SK-N-SH treated with all-trans-retinoic acid at 6 μM for 48 hours (cell line): ENCODE results near the gene SLC35G4.

Experiments
- ATAC-seq: fragments of 200-7000 bp; cut with Tn5 transposase; 3 replicates; pipeline ENCODE4 v1.9.1; 2020; ENCODE audit warnings: mild to moderate bottlenecking, moderate library complexity
- ARNTL ChIP-seq: fragments of 450-650 bp; formaldehyde crosslinking; IDR thresholded peaks from 2 replicates; pipeline ENCODE4 v1.5.0; 2020; ENCODE audit warnings: low read depth, mild to moderate bottlenecking, moderate library complexity, borderline replicate concordance
- BACH2 ChIP-seq: fragments of 250-450 bp; sonication (Bioruptor Pico); IDR thresholded peaks from 2 replicates; pipeline ENCODE4 v1.9.0; 2021; ENCODE audit warnings: mild to moderate bottlenecking, borderline replicate concordance
- CSRNP3 ChIP-seq: fragments of 250-450 bp; sonication (Bioruptor Pico); IDR thresholded peaks from 2 replicates; pipeline ENCODE4 v1.5.1; 2021; ENCODE audit warnings: mild to moderate bottlenecking, moderate library complexity
- ESRRG ChIP-seq: fragments of 250-450 bp; sonication (Bioruptor Pico); IDR thresholded peaks from 2 replicates; pipeline ENCODE4 v1.6.1; 2021; ENCODE audit warnings: mild to moderate bottlenecking
- GLIS3 ChIP-seq: fragments of 250-450 bp; sonication (Bioruptor Pico); IDR thresholded peaks from 2 replicates; pipeline ENCODE4 v1.5.0; 2020; ENCODE audit warnings: mild to moderate bottlenecking, moderate library complexity
- PATZ1 ChIP-seq: fragments of 250-450 bp; sonication (Bioruptor Pico); IDR thresholded peaks from 2 replicates; pipeline ENCODE4 v1.8.0; 2020; ENCODE audit warnings: mild to moderate bottlenecking, moderate library complexity, borderline replicate concordance
- POU6F1 ChIP-seq: fragments of 250-450 bp; sonication (Bioruptor Pico); IDR thresholded peaks from 2 replicates; pipeline ENCODE4 v1.8.0; 2021; ENCODE audit warnings: low read depth, mild to moderate bottlenecking, moderate library complexity, borderline replicate concordance
- PPARA ChIP-seq: fragments of 250-450 bp; sonication (Bioruptor Pico); IDR thresholded peaks from 2 replicates; pipeline ENCODE4 v1.5.0; 2020; ENCODE audit warnings: mild to moderate bottlenecking, borderline replicate concordance
- RARB ChIP-seq: fragments of 250-450 bp; sonication (Bioruptor Pico); IDR thresholded peaks from 2 replicates; pipeline ENCODE4 v1.8.0; 2021; ENCODE audit warnings: mild to moderate bottlenecking, moderate library complexity
- SNAI2 ChIP-seq: fragments of 250-450 bp; sonication (Bioruptor Pico); IDR thresholded peaks from 2 replicates; pipeline ENCODE4 v1.5.0; 2020; ENCODE audit warnings: mild to moderate bottlenecking, moderate library complexity
- TOX ChIP-seq: fragments of 250-450 bp; sonication (Bioruptor Pico); IDR thresholded peaks from 2 replicates; pipeline ENCODE4 v1.8.0; 2021; ENCODE audit warnings: mild to moderate bottlenecking, moderate library complexity, borderline replicate concordance
- ZC3H10 ChIP-seq: fragments of 250-450 bp; sonication (Bioruptor Pico); IDR thresholded peaks from 2 replicates; pipeline ENCODE4 v1.5.1; 2021; ENCODE audit warnings: mild to moderate bottlenecking, moderate library complexity
- ZFP30 ChIP-seq: fragments of 450-650 bp; formaldehyde crosslinking; IDR thresholded peaks from 2 replicates; pipeline ENCODE4 v1.5.0; 2022; ENCODE audit warnings: mild to moderate bottlenecking, moderate library complexity
- ZNF565 ChIP-seq: fragments of 450-650 bp; formaldehyde crosslinking; conservative IDR thresholded peaks from 2 replicates; pipeline ENCODE4 v1.5.0; 2020; ENCODE audit warnings: low read depth, mild to moderate bottlenecking, moderate library complexity
- ZNF70 ChIP-seq: fragments of 450-650 bp; formaldehyde crosslinking; IDR thresholded peaks from 2 replicates; pipeline ENCODE4 v1.5.0; 2020; ENCODE audit warnings: mild to moderate bottlenecking, moderate library complexity
- ZNF8 ChIP-seq: fragments of 450-650 bp; formaldehyde crosslinking; IDR thresholded peaks from 2 replicates; pipeline ENCODE4 v1.5.0; 2020; ENCODE audit warnings: mild to moderate bottlenecking, moderate library complexity

SLC35G4 gene

GRCh38 chr18:11587432-11587831 is 22.0 kb upstream of the SLC35G4 start:
- TF ChIP-seq PATZ1 (CRISPR knock-in tag) (no peak), BACH2 (no peak), GLIS3 (CRISPR knock-in tag) (no peak), TOX (CRISPR knock-in tag) (no peak), SNAI2 (CRISPR knock-in tag) (no peak)
- ATAC-seq: no peak

- ATAC-seq: no peak
- TF ChIP-seq ARNTL (CRISPR knock-in tag) (no peak), POU6F1 (no peak), TOX (CRISPR knock-in tag) (no peak), GLIS3 (CRISPR knock-in tag) (no peak), RARB (no peak), ZNF70 (CRISPR knock-in tag) (no peak), ZNF8 (CRISPR knock-in tag) (no peak)
Observed at GRCh38 chr18:11587846-11588245, 21.6 kb upstream of the SLC35G4 start.

GRCh38 chr18:11591957-11592356 is 17.4 kb upstream of the SLC35G4 start:
- no peak for ATAC-seq
- TF ChIP-seq ZNF8 (CRISPR knock-in tag): no peak
- no peak for TF ChIP-seq PATZ1 (CRISPR knock-in tag)
- TF ChIP-seq ZC3H10: no peak
- no peak for TF ChIP-seq ARNTL (CRISPR knock-in tag)
- TF ChIP-seq ZFP30 (CRISPR knock-in tag): no peak
- TF ChIP-seq POU6F1: no peak

GRCh38 chr18:11600321-11600720 is 9.1 kb upstream of the SLC35G4 start:
- TF ChIP-seq ZC3H10 (no peak), CSRNP3 (CRISPR knock-in tag) (no peak), BACH2 (no peak), ESRRG (CRISPR knock-in tag) (no peak), PPARA (CRISPR knock-in tag) (no peak), TOX (CRISPR knock-in tag) (no peak), ARNTL (CRISPR knock-in tag) (no peak), ZNF565 (CRISPR knock-in tag) (no peak), PATZ1 (CRISPR knock-in tag) (no peak)

More at GRCh38 chr18:11600321-11600720, 9.1 kb upstream of the SLC35G4 start:
- no peak for ATAC-seq
